OCI-LY1 (cell line): Measurements from ENCODE around the gene CACFD1.

Experiments used
- H2AFZ ChIP-seq: fragments of 200-600 bp; sonication (generic), shearing (Covaris generic); 2 replicates; pipeline ENCODE4 v1.6.0; 2014; ENCODE audit warnings: antibody characterized with exemption, mild to moderate bottlenecking, low read length
- H3F3A ChIP-seq: fragments of 200-600 bp; sonication (generic), shearing (Covaris generic); 2 replicates; pipeline ENCODE4 v1.6.0; 2014; ENCODE audit warnings: mild to moderate bottlenecking, antibody characterized with exemption, low read length, moderate library complexity; ENCODE audit not compliant: insufficient read depth
- H3K27ac ChIP-seq: fragments of 200-600 bp; sonication (generic); 2 replicates; pipeline ENCODE4 v1.5.1; 2014; ENCODE audit warnings: low read length, mixed run types, mild to moderate bottlenecking, low read depth; ENCODE audit not compliant: poor library complexity, severe bottlenecking
- H3K27me3 ChIP-seq: fragments of 200-600 bp; sonication (generic); 2 replicates; pipeline ENCODE4 v1.6.0; 2014; ENCODE audit warnings: antibody characterized with exemption, mild to moderate bottlenecking, low read length, moderate library complexity; ENCODE audit not compliant: insufficient read depth
- H3K36me3 ChIP-seq: fragments of 200-600 bp; sonication (generic); 2 replicates; pipeline ENCODE4 v1.6.1; 2014; ENCODE audit warnings: mild to moderate bottlenecking, antibody characterized with exemption, low read length, moderate library complexity, mixed read lengths; ENCODE audit not compliant: insufficient read depth
- H3K4me1 ChIP-seq: fragments of 200-600 bp; sonication (generic); 2 replicates; pipeline ENCODE4 v1.5.1; 2014; ENCODE audit warnings: mild to moderate bottlenecking, low read length, moderate library complexity; ENCODE audit not compliant: insufficient read depth, severe bottlenecking
- H3K4me2 ChIP-seq: fragments of 200-600 bp; sonication (generic), shearing (Covaris generic); 2 replicates; pipeline ENCODE4 v1.6.1; 2014; ENCODE audit warnings: low read length
- H3K4me3 ChIP-seq: fragments of 200-600 bp; sonication (generic); 2 replicates; pipeline ENCODE4 v1.5.1; 2014; ENCODE audit warnings: low read length, low read depth, mild to moderate bottlenecking, mixed read lengths; ENCODE audit not compliant: poor library complexity, severe bottlenecking
- H3K79me2 ChIP-seq: fragments of 200-600 bp; shearing (Covaris generic); 2 replicates; pipeline ENCODE4 v1.6.1; 2016; ENCODE audit warnings: mixed run types, low read length, mixed read lengths; ENCODE audit not compliant: insufficient read depth
- H3K9ac ChIP-seq: fragments of 200-600 bp; sonication (generic), shearing (Covaris generic); 2 replicates; pipeline ENCODE4 v1.6.1; 2014; ENCODE audit warnings: mild to moderate bottlenecking, low read length, mixed read lengths
- H3K9me2 ChIP-seq: fragments of 200-600 bp; sonication (generic), shearing (Covaris generic); 2 replicates; pipeline ENCODE4 v1.6.1; 2014; ENCODE audit warnings: low read depth, mild to moderate bottlenecking, low read length, mixed read lengths
- H3K9me3 ChIP-seq: fragments of 200-600 bp; shearing (Covaris generic); 2 replicates; pipeline ENCODE4 v1.6.1; 2014; ENCODE audit warnings: low read length, mixed read lengths
- H4K20me1 ChIP-seq: fragments of 200-600 bp; sonication (generic), shearing (Covaris generic); 2 replicates; pipeline ENCODE4 v1.6.0; 2016; ENCODE audit warnings: mild to moderate bottlenecking, low read length; ENCODE audit not compliant: insufficient read depth
- EZH2 ChIP-seq: fragments of 200-600 bp; sonication (generic), shearing (Covaris generic); IDR thresholded peaks from 2 replicates; pipeline ENCODE4 v1.8.0; 2017; ENCODE audit warnings: borderline replicate concordance, mixed run types, mild to moderate bottlenecking, antibody characterized with exemption, low read length, moderate library complexity, mixed read lengths
- TF ChIP-seq, protein P1 (sequence below): fragments of 200-600 bp; sonication (generic), shearing (Covaris generic); IDR thresholded peaks from 2 replicates; pipeline ENCODE4 v1.5.1; 2017; ENCODE audit warnings: mild to moderate bottlenecking, antibody characterized with exemption, low read length, moderate library complexity, mixed read lengths

Gene CACFD1

DNA sequence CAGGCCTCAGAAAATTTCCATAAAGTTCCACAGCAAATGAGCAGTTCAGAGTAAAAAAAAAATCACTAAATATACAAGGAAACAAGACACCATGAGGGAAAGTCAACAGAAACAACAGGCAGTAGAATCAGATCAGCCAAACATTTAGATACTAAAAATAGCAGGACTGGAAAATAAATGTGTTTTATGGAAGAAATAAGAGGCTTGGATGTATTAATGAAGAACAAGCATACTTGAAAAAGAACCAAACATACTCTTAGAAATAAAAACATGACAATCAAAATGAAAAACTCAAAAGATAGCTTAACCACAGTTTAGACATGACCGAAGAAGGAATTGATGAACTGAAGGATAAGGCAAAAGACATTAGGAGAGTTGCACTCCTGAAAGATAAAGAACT lies 42.3 kb downstream of the CACFD1 start:
- H3K4me3 ChIP-seq = no peak overlapping the region
- no peaks in the 10 kb centered on the region for H3K79me2 ChIP-seq
- no peak overlapping the region for H2AFZ ChIP-seq
- no peaks in the 10 kb centered on the region for H3K9me2 ChIP-seq
- no peak for TF ChIP-seq EZH2
- TF ChIP-seq, protein P1, sequence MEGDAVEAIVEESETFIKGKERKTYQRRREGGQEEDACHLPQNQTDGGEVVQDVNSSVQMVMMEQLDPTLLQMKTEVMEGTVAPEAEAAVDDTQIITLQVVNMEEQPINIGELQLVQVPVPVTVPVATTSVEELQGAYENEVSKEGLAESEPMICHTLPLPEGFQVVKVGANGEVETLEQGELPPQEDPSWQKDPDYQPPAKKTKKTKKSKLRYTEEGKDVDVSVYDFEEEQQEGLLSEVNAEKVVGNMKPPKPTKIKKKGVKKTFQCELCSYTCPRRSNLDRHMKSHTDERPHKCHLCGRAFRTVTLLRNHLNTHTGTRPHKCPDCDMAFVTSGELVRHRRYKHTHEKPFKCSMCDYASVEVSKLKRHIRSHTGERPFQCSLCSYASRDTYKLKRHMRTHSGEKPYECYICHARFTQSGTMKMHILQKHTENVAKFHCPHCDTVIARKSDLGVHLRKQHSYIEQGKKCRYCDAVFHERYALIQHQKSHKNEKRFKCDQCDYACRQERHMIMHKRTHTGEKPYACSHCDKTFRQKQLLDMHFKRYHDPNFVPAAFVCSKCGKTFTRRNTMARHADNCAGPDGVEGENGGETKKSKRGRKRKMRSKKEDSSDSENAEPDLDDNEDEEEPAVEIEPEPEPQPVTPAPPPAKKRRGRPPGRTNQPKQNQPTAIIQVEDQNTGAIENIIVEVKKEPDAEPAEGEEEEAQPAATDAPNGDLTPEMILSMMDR = no peak
- peaks cover 16% of the 10 kb centered on the region; the same call in 1 of the 2 replicates for H3K27me3 ChIP-seq
- H3K9ac ChIP-seq = no peak overlapping the region
- no peaks in the 10 kb centered on the region; the same call in 1 of the 2 replicates for H3K36me3 ChIP-seq
- H3K4me2 ChIP-seq = no peak overlapping the region
- H3K4me1 ChIP-seq = no peaks in the 10 kb centered on the region
- H3K9me3 ChIP-seq = peaks cover 6% of the 10 kb centered on the region; the same call in 1 of the 2 replicates
- H3K27ac ChIP-seq = no peak overlapping the region
- H3F3A ChIP-seq = no peaks in the 10 kb centered on the region
- H4K20me1 ChIP-seq = no peaks in the 10 kb centered on the region

DNA sequence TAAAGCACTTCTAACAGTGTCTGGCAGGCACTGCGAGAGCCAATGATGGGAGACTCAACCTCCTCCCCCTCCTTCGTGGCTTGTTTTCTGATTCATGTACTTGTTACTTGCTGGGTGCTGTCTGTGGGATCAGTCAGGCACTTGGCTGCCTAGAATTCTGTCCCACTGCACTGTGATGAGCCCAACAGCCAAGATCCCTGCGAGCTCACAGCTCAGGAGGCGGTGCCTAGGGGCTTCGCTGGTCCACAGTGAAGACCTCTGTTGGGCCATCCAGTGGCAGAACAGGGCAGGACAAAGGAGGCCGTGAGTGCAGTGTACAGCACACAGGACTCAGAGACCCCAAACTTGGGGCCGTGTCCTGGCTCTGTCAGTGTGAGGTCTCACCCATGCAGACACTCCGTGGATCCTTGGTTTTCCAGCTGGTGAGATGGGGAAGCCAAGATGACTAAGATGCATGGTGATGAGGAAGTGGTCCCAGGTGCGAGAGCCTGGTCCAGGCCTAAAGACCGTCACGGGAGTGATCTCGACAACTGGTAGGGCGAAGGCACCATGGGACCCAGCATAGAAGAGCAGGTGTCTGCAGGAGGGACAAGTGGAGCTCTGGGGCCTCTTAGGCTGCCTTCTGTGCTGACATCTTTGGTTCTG lies 45.5 kb downstream of the CACFD1 start:
- H3K4me2 ChIP-seq = no peak overlapping the region
- H3K79me2 ChIP-seq = no peaks in the 10 kb centered on the region
- H3K9ac ChIP-seq = no peak overlapping the region
- H2AFZ ChIP-seq = no peak overlapping the region
- H3K4me3 ChIP-seq = no peak overlapping the region
- no peak overlapping the region for H3K27ac ChIP-seq
- no peaks in the 10 kb centered on the region; the same call in 1 of the 2 replicates for H3K36me3 ChIP-seq
- peaks cover 6% of the 10 kb centered on the region; the same call in 1 of the 2 replicates for H3K9me3 ChIP-seq
- no peaks in the 10 kb centered on the region for H3K9me2 ChIP-seq
- peaks cover 20% of the 10 kb centered on the region; the same call in 1 of the 2 replicates for H3K27me3 ChIP-seq
- TF ChIP-seq EZH2 = no peak
- TF ChIP-seq, protein P1 = no peak
- H4K20me1 ChIP-seq = no peaks in the 10 kb centered on the region
- H3F3A ChIP-seq = no peaks in the 10 kb centered on the region
- H3K4me1 ChIP-seq = no peaks in the 10 kb centered on the region

- Histone ChIP-seq H2AFZ (no peak overlapping the region), H3F3A (no peaks in the 10 kb centered on the region), H3K27me3 (peaks cover 18% of the 10 kb centered on the region; the same call in 1 of the 2 replicates), H4K20me1 (no peaks in the 10 kb centered on the region), H3K27ac (no peak overlapping the region), H3K9me2 (no peaks in the 10 kb centered on the region), H3K9ac (no peak overlapping the region), H3K79me2 (no peaks in the 10 kb centered on the region), H3K4me1 (no peaks in the 10 kb centered on the region), H3K36me3 (no peaks in the 10 kb centered on the region; the same call in 1 of the 2 replicates), H3K4me2 (no peak overlapping the region), H3K9me3 (peaks cover 6% of the 10 kb centered on the region; the same call in 1 of the 2 replicates), H3K4me3 (no peak overlapping the region)
- no peak for TF ChIP-seq EZH2
- TF ChIP-seq, protein P1 = no peak
Observed at GRCh38 chr9:133505901-133506652, 46.3 kb downstream of the CACFD1 start.
